ENCODE data around the gene GPBP1L1. TPM values are rescaled to one million over a fixed set of nuclear protein-coding genes. Genes with fewer than 3 reads are reported as not detected.

The GPBP1L1 gene
- total and polyA plus RNA-seq, 2 of the 4 experiments (the other 2 are of a cell fraction), result 31.5 to 57.4 TPM

DNA sequence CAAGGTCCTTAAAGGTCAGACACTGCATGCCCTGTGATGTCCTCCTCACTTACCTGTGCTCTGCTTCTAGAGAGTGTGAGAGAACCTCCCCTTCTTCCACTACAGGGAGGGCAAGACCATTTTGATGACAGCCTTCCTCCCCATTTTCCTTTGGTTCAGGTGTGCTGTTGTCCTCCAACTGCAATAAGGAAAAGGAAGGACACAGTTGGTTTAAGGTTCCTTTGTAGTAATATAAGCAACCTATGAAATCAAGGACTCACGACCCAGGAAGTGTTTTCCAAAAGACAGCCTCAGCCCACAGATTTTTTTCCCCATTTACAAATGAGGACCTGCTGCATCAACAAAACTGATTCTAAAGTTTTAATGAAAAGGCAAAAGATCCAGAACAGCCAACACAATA, 55.9 kb downstream of the GPBP1L1 start:
- Histone ChIP-seq H3K36me3 (ENCODE audit: control insufficient read depth, insufficient read depth, low read length) (peaks cover 48% of the 10 kb centered on the region), H2BK5ac (ENCODE audit: low read depth, low read length, poor library complexity, severe bottlenecking) (no peak overlapping the region), H3K9me1 (ENCODE audit: insufficient read depth, low read length) (0 out of 2 replicates have a peak, but pooled peaks cover 2% of the 10 kb centered on the region), H4K5ac (ENCODE audit: low read depth, low read length) (no peak overlapping the region), H3K18ac (ENCODE audit: low read depth, low read length) (no peak overlapping the region), H2AK5ac (ENCODE audit: low read depth, low read length) (no peak overlapping the region), H3K27me3 (ENCODE audit: control insufficient read depth, insufficient read depth, low read length) (no peaks in the 10 kb centered on the region), H2BK20ac (ENCODE audit: low read depth, low read length) (no peak overlapping the region), H3K9ac (ENCODE audit: low read depth, low read length) (no peak overlapping the region), H3K79me1 (ENCODE audit: low read depth in 1 of 2, low read length in 2 of 2) (peaks cover 6 to 11% of the 10 kb centered on the region in 2 experiments; a peak in 2 of 4 replicates), H4K91ac (ENCODE audit: insufficient read depth, low read depth, low read length) (no peak overlapping the region), H3K4me2 (ENCODE audit: low read depth, low read length) (no peak overlapping the region), H3K14ac (replicated peaks; ENCODE audit: low read depth, low read length) (no peak overlapping the region), H2AK9ac (replicated peaks; ENCODE audit: low read depth, low read length, poor library complexity) (no peak overlapping the region), H2BK15ac (ENCODE audit: low read depth, low read length) (no peak overlapping the region), H2BK120ac (ENCODE audit: low read depth, low read length) (no peak overlapping the region), H3K4me3 (ENCODE audit: insufficient read depth, low read depth, low read length) (no peak overlapping the region), H3K27ac (ENCODE audit: insufficient read depth, low read length) (no peak overlapping the region), H4K20me1 (ENCODE audit: insufficient read depth, low read length) (no peaks in the 10 kb centered on the region), H3K4ac (ENCODE audit: low read depth, low read length) (no peak overlapping the region), H2AFZ (replicated peaks; ENCODE audit: low read length, poor library complexity) (no peak overlapping the region), H3K9me3 (ENCODE audit: control insufficient read depth, insufficient read depth, low read length) (no peaks in the 10 kb centered on the region), H3K4me1 (ENCODE audit: control insufficient read depth, insufficient read depth, low read length) (no peaks in the 10 kb centered on the region), H3K56ac (ENCODE audit: extremely low read depth, insufficient read depth, low read length) (no peak overlapping the region), H4K8ac (ENCODE audit: low read depth in 2 of 2, low read length in 2 of 2) (no peak overlapping the region), H3K23ac (ENCODE audit: low read depth, low read length) (no peak overlapping the region)
- BruUV-seq (replicated peaks), result no TSS peak
- CTCF ChIA-PET, result no interaction called here
- no peak for TF ChIP-seq RCOR1 (IDR thresholded peaks at IDR 0.05; ENCODE audit: insufficient replicate concordance, low read length)
- no peak for TF ChIP-seq MAZ (IDR thresholded peaks at IDR 0.05; ENCODE audit: borderline replicate concordance, low read depth, low read length)
- TF ChIP-seq CEBPB (IDR thresholded peaks at IDR 0.05; ENCODE audit: low read depth, low read length), result no peak
- no peak for TF ChIP-seq BHLHE40 (IDR thresholded peaks at IDR 0.05; ENCODE audit: low read depth, low read length)
- TF ChIP-seq SMC3 (IDR thresholded peaks at IDR 0.05; ENCODE audit: low read depth, low read length), result no peak
- no peak for TF ChIP-seq MXI1 (IDR thresholded peaks at IDR 0.05; ENCODE audit: borderline replicate concordance, low read depth, low read length)
- TF ChIP-seq, protein P1, sequence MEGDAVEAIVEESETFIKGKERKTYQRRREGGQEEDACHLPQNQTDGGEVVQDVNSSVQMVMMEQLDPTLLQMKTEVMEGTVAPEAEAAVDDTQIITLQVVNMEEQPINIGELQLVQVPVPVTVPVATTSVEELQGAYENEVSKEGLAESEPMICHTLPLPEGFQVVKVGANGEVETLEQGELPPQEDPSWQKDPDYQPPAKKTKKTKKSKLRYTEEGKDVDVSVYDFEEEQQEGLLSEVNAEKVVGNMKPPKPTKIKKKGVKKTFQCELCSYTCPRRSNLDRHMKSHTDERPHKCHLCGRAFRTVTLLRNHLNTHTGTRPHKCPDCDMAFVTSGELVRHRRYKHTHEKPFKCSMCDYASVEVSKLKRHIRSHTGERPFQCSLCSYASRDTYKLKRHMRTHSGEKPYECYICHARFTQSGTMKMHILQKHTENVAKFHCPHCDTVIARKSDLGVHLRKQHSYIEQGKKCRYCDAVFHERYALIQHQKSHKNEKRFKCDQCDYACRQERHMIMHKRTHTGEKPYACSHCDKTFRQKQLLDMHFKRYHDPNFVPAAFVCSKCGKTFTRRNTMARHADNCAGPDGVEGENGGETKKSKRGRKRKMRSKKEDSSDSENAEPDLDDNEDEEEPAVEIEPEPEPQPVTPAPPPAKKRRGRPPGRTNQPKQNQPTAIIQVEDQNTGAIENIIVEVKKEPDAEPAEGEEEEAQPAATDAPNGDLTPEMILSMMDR (conservative IDR thresholded peaks at IDR 0.05; ENCODE audit: low read depth, low read length), result no peak
- TF ChIP-seq USF2 (IDR thresholded peaks at IDR 0.05; ENCODE audit: low read depth, low read length), result no peak
- no peak for TF ChIP-seq NFE2L2 (IDR thresholded peaks at IDR 0.05; ENCODE audit: low read depth, low read length)
- ATAC-seq (ENCODE audit: low read depth) (no peak), DNase-seq (no peak)
- in situ Hi-C loops (cut with MboI; ENCODE audit: low sequenced_read_pairs), result no loop called here
- intact Hi-C loops (cut with micrococcal nuclease), result no loop called here
- dilution Hi-C loops (cut with HindIII; ENCODE audit: low sequenced_read_pairs, unreplicated experiment), result no loop called here
- WGBS, 2 experiments (ENCODE audit: extremely low coverage in 2 of 2, insufficient read length in 1 of 2), result no CpG with 5 or more reads among the region's 1 CpG
- POLR2A ChIA-PET (ENCODE audit: unreplicated experiment), result no interaction called here
